PC-9 (cell line): ENCODE measurements around the gene NADK2.

ENCODE experiments used
- EZH2 ChIP-seq: fragments of 200-600 bp; sonication (generic); IDR thresholded peaks from 2 replicates; pipeline ENCODE4 v1.8.0; 2017; ENCODE audit warnings: antibody characterized with exemption, low read depth
- TF ChIP-seq, protein P1 (sequence below): fragments of 200-600 bp; sonication (generic); conservative IDR thresholded peaks from 2 replicates; pipeline ENCODE4 v1.6.1; 2017; ENCODE audit warnings: mixed run types, antibody characterized with exemption, mild to moderate bottlenecking, moderate library complexity

DNA sequence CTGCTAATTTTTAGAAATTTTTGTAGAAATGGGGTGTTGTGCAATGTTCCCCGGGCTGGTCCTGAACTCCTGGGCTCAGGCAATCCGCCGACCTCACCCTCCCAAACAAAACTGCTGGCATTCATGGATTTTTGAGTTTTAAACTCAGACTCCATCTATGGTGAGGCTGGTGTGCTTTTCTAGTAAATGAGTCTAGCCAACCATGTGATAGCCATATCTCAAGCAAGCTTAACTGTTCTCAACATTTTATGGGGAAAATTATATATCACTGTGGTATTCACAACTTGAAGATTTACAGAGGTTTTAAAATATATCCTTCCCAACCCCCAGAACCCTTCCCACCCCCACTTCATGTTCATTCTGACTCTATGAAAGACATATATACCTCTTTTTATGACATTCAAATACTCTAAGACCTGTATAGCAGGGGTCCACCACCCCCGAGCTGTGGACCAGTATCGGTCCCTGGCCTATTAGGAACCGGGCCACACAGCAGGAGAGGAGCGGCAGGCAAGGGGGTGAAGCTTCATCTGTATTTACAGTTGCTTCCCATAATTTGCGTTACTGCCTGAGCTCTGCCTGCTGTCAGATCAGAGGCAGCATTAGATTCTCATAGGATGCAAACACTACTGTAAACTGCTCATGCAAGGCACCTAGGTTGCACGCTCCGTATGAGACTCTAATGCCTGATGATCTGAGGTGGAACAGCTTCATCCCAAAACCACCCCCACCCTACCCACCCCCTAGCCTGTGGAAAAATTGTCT lies 4.5 kb upstream of the NADK2 start:
- TF ChIP-seq, protein P1, sequence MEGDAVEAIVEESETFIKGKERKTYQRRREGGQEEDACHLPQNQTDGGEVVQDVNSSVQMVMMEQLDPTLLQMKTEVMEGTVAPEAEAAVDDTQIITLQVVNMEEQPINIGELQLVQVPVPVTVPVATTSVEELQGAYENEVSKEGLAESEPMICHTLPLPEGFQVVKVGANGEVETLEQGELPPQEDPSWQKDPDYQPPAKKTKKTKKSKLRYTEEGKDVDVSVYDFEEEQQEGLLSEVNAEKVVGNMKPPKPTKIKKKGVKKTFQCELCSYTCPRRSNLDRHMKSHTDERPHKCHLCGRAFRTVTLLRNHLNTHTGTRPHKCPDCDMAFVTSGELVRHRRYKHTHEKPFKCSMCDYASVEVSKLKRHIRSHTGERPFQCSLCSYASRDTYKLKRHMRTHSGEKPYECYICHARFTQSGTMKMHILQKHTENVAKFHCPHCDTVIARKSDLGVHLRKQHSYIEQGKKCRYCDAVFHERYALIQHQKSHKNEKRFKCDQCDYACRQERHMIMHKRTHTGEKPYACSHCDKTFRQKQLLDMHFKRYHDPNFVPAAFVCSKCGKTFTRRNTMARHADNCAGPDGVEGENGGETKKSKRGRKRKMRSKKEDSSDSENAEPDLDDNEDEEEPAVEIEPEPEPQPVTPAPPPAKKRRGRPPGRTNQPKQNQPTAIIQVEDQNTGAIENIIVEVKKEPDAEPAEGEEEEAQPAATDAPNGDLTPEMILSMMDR = no peak
- no peak for TF ChIP-seq EZH2
